HL-60 (cell line): ENCODE measurements around the gene OR5AU1.
A peak's percentile ranks its signal among the peaks of the same experiment; 100 is the strongest.

Experiments used
- DNase-seq, 2 experiments: peaks; one replicate each; pipeline ENCODE4 v3.0.0-alpha.2; 2010 to 2020; ENCODE audit warnings: low read depth in 1 of 2, low spot score in 1 of 2
- H3K27ac ChIP-seq: fragments of 250-450 bp; sonication (Bioruptor Pico); replicated peaks from 2 replicates; pipeline ENCODE4 v1.5.1; 2020; ENCODE audit warnings: mild to moderate bottlenecking, moderate library complexity
- H3K27me3 ChIP-seq: fragments of 250-450 bp; sonication (Bioruptor Pico); 2 replicates; pipeline ENCODE4 v1.5.1; 2021; ENCODE audit warnings: mild to moderate bottlenecking, moderate library complexity; ENCODE audit not compliant: insufficient read depth, poor library complexity, severe bottlenecking
- H3K4me3 ChIP-seq: replicated peaks from 2 replicates; pipeline ENCODE4 v1.5.1; 2011; ENCODE audit warnings: mild to moderate bottlenecking, control low read depth, low read length; ENCODE audit not compliant: insufficient read depth
- CTCF ChIP-seq: IDR thresholded peaks from one replicate; pipeline ENCODE4 v1.5.1; 2011; ENCODE audit warnings: low read length, control low read depth, inconsistent platforms; ENCODE audit not compliant: insufficient read depth
- GABPA ChIP-seq: IDR thresholded peaks from 2 replicates; pipeline ENCODE4 v1.6.1; 2012; ENCODE audit warnings: low read depth
- POLR2AphosphoS5 ChIP-seq: IDR thresholded peaks from 2 replicates; pipeline ENCODE4 v1.6.1; 2012; ENCODE audit warnings: low read depth
- SPI1 ChIP-seq: IDR thresholded peaks from 2 replicates; pipeline ENCODE4 v1.6.1; 2012; ENCODE audit warnings: low read depth, mild to moderate bottlenecking, borderline replicate concordance
- TF ChIP-seq, protein P1 (sequence below): IDR thresholded peaks from 2 replicates; pipeline ENCODE4 v1.6.1; 2012; ENCODE audit warnings: low read depth; ENCODE audit not compliant: insufficient replicate concordance

The OR5AU1 gene

GRCh38 chr14:21191261-21191808 is 35.5 kb upstream of the OR5AU1 start:
- Histone ChIP-seq H3K4me3 (no peak overlapping the region), H3K27me3 (no peaks in the 10 kb centered on the region), H3K27ac (no peak overlapping the region)
- DNase-seq = no peak
- TF ChIP-seq POLR2AphosphoS5 = no peak
- no peak for TF ChIP-seq SPI1
- TF ChIP-seq CTCF = no peak
- no peak for TF ChIP-seq GABPA
- TF ChIP-seq, protein P1, sequence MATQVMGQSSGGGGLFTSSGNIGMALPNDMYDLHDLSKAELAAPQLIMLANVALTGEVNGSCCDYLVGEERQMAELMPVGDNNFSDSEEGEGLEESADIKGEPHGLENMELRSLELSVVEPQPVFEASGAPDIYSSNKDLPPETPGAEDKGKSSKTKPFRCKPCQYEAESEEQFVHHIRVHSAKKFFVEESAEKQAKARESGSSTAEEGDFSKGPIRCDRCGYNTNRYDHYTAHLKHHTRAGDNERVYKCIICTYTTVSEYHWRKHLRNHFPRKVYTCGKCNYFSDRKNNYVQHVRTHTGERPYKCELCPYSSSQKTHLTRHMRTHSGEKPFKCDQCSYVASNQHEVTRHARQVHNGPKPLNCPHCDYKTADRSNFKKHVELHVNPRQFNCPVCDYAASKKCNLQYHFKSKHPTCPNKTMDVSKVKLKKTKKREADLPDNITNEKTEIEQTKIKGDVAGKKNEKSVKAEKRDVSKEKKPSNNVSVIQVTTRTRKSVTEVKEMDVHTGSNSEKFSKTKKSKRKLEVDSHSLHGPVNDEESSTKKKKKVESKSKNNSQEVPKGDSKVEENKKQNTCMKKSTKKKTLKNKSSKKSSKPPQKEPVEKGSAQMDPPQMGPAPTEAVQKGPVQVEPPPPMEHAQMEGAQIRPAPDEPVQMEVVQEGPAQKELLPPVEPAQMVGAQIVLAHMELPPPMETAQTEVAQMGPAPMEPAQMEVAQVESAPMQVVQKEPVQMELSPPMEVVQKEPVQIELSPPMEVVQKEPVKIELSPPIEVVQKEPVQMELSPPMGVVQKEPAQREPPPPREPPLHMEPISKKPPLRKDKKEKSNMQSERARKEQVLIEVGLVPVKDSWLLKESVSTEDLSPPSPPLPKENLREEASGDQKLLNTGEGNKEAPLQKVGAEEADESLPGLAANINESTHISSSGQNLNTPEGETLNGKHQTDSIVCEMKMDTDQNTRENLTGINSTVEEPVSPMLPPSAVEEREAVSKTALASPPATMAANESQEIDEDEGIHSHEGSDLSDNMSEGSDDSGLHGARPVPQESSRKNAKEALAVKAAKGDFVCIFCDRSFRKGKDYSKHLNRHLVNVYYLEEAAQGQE = no peak

DNA sequence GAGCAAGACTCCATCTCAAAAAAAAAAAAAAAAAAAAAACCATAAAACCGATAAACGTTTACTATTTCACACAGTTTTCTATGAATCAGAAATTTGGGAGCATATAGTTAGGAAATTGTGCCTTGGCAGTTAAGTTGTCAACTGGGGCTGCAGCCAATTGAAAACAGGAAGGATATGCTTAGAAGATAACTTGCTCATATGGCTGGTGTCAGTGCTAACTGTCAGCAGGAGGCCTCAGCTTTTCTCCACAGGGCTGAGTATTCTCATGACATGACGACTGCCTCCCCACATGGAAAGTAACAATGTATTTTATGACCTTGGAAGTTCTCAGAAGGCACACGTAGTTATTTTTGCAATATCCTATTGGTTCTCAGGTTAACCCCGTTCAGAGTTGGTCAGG is 29.6 kb upstream of the OR5AU1 start:
- no peaks in the 10 kb centered on the region for H3K27me3 ChIP-seq
- H3K4me3 ChIP-seq = no peak overlapping the region
- no peak overlapping the region for H3K27ac ChIP-seq
- DNase-seq = peak in 1 of 2 experiments; percentile 36
- TF ChIP-seq CTCF (no peak), SPI1 (no peak), POLR2AphosphoS5 (no peak), GABPA (no peak)
- TF ChIP-seq, protein P1 = no peak

GRCh38 chr14:21184254-21184653 is 28.4 kb upstream of the OR5AU1 start:
- DNase-seq = no peak
- TF ChIP-seq SPI1 = no peak
- TF ChIP-seq CTCF = no peak
- TF ChIP-seq POLR2AphosphoS5 = no peak
- Histone ChIP-seq H3K4me3 (no peak overlapping the region), H3K27me3 (no peaks in the 10 kb centered on the region), H3K27ac (no peak overlapping the region)

DNA sequence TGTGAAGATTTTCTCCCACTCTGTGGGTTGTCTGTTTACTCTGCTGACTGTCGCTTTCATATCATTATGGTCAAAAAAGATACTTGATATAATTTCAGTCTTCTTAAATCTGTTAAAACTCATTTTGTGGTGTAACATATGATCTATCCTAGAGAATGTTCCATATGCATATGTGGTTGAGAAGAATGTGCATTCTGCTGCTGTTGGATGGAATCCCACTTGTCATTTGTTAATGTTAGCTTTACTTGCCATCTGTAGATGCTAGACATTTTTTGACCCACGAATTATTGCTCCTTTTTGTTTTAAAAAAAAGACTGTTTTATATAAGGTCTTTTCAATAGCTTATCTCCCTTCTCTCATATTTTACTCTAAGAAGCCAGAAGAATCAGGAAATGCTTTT is 26.3 kb upstream of the OR5AU1 start:
- H3K27ac ChIP-seq = no peak overlapping the region

More for the DNA sequence above, 26.3 kb upstream of the OR5AU1 start:
- Histone ChIP-seq H3K4me3 (no peak overlapping the region), H3K27me3 (no peaks in the 10 kb centered on the region)
- DNase-seq = no peak
- TF ChIP-seq CTCF = no peak
- TF ChIP-seq, protein P1 = no peak
- TF ChIP-seq SPI1 = no peak
- no peak for TF ChIP-seq GABPA
- TF ChIP-seq POLR2AphosphoS5 = no peak
